Spleen (tissue), 11 donors: ENCODE results near the gene KCTD8. TPM values are rescaled to one million over a fixed set of nuclear protein-coding genes. Genes with fewer than 3 reads are reported as not detected.

Experiments used
- DNase-seq: peaks from one replicate; pipeline ENCODE4 v3.0.0-alpha.2; 2020
- H3K27ac ChIP-seq, 8 donors: fragments of 200-600 bp; sonication (generic) in 7 of 8; 1 replicate in 4 of 8; 2 replicates in 4 of 8; pipeline versions ENCODE4 v1.5.0 to v1.8.0; 2016 to 2021; ENCODE audit warnings: inconsistent platforms in 4 of 8, mild to moderate bottlenecking in 4 of 8, moderate library complexity in 1 of 8
- H3K27me3 ChIP-seq, 7 donors: fragments of 200-600 bp; sonication (generic) in 6 of 7; replicated peaks in 1 of 7; 1 replicate in 4 of 7; 2 replicates in 3 of 7; pipeline versions ENCODE4 v1.5.0 to v1.8.0; 2016 to 2021; ENCODE audit warnings: inconsistent platforms in 3 of 7, mild to moderate bottlenecking in 1 of 7
- H3K36me3 ChIP-seq, 6 donors: fragments of 200-600 bp; sonication (generic) in 5 of 6; 1 replicate in 4 of 6; 2 replicates in 2 of 6; pipeline versions ENCODE4 v1.5.0 to v1.8.0; 2016 to 2021; ENCODE audit warnings: inconsistent platforms in 2 of 6
- H3K4me1 ChIP-seq, 6 donors: fragments of 200-600 bp; sonication (generic) in 5 of 6; 1 replicate in 3 of 6; 2 replicates in 3 of 6; pipeline versions ENCODE4 v1.5.0 to v1.8.0; 2016 to 2021; ENCODE audit warnings: inconsistent platforms in 3 of 6
- H3K4me3 ChIP-seq, 8 donors: fragments of 200-600 bp; sonication (generic) in 7 of 8; 1 replicate in 4 of 8; 2 replicates in 4 of 8; pipeline versions ENCODE4 v1.5.0 to v1.8.0; 2016 to 2021; ENCODE audit warnings: inconsistent platforms in 4 of 8, mild to moderate bottlenecking in 4 of 8, moderate library complexity in 2 of 8
- H3K9me3 ChIP-seq, 8 donors: fragments of 200-600 bp; sonication (generic) in 7 of 8; 1 replicate in 4 of 8; 2 replicates in 4 of 8; pipeline versions ENCODE4 v1.5.0 to v1.8.0; 2016 to 2021; ENCODE audit warnings: inconsistent platforms in 4 of 8
- CTCF ChIP-seq, 11 experiments: fragments of 200-600 bp in 7 of 11; fragments of 450-650 bp in 4 of 11; sonication (generic) in 4 of 11; IDR thresholded peaks in 8 of 11; conservative IDR thresholded peaks in 3 of 11; 1 replicate in 7 of 11; 2 replicates in 4 of 11; pipeline versions ENCODE4 v1.4.0 to v1.8.0; 2016 to 2021; ENCODE audit warnings: antibody characterized with exemption in 11 of 11, inconsistent platforms in 4 of 11, mild to moderate bottlenecking in 1 of 11
- POLR2A ChIP-seq, 3 donors: fragments of 450-650 bp; IDR thresholded peaks; one replicate each; pipeline ENCODE4 v1.5.1; 2017; ENCODE audit warnings: antibody characterized with exemption in 3 of 3, mild to moderate bottlenecking in 1 of 3
- POLR2AphosphoS5 ChIP-seq, 3 donors: sonication (generic); formaldehyde crosslinking; IDR thresholded peaks; one replicate each; pipeline ENCODE4 v1.5.1; 2017; ENCODE audit warnings: antibody characterized with exemption in 3 of 3
- WGBS, 5 donors: extraction: QIAGEN DNeasy Blood & Tissue Kit in 3 of 5; methylation state at CpG; one replicate each; pipeline versions ENCODE4 v1.1.5 to v1.1.7; 2013 to 2018; 5-methylcytosine and 5-hydroxymethylcytosine counted together
- intact Hi-C: fragments of 100-400 bp; cut with DNase I; formaldehyde crosslinking; loops from one replicate; pipeline ENCODE4 v1.15.0; 2023; ENCODE audit warnings: low total_unique reads
- polyA plus RNA-seq, 3 donors: library from polyadenylated mRNA; stranded (reverse); fragments of 200-250 nt; gene quantifications; one replicate each; pipeline ENCODE4 v1.2.1, GENCODE V29; 2013
- total RNA-seq, 7 donors: library from RNA; depleted of rRNA in 3 of 7; stranded (reverse); fragments of >200 nt in 3 of 7; fragmentation: NEBNext Ultra II Directional in 4 of 7; extraction: Animal tissue kit (Norgen Biotek cat#: 25700) in 4 of 7; gene quantifications; one replicate each; pipeline versions ENCODE4 v1.1.0 to v1.2.1, GENCODE V29; 2016 to 2021
- donor health status: healthy with polysubstance abuse.
- donor health status: DM: no; HTN: no; CAD: no; lungs with moderate emphysema.
- donor health status: DM: no; HTN: no; CAD: no.
- donor health status: Bipolar disorder and iron deficiency.
- donor health status: healthy.
- donor health status: DM: no; HTN: no; CAD: no.
- donor health status: DM: yes; HTN: yes; CAD: no.

Gene KCTD8
- total and polyA plus RNA-seq, 10 donors = 0.30 TPM; not detected in 9

- Histone ChIP-seq H3K27ac (no peak overlapping the region), H3K27me3 (no peaks in the 10 kb centered on the region), H3K4me3 (no peak overlapping the region), H3K9me3 (no peaks in the 10 kb centered on the region), H3K4me1 (no peaks in the 10 kb centered on the region), H3K36me3 (no peaks in the 10 kb centered on the region)
- intact Hi-C loops = no loop called here
- DNase-seq = no peak
- no peak for TF ChIP-seq CTCF (IDR thresholded peaks at IDR 0.05 in 8 of 11, conservative IDR thresholded peaks at IDR 0.05 in 3 of 11)
- TF ChIP-seq POLR2A (IDR thresholded peaks at IDR 0.05) = no peak
- no peak for TF ChIP-seq POLR2AphosphoS5 (IDR thresholded peaks at IDR 0.05)
- 52 to 74% (median 55%) methylated on average over 2 of the region's 2 CpGs for WGBS, 5 donors
These were observed 121.9 kb downstream of the KCTD8 start for GRCh38 chr4:44326741-44327140.

GRCh38 chr4:44320833-44321232 lies 127.8 kb downstream of the KCTD8 start:
- H3K36me3 ChIP-seq = no peaks in the 10 kb centered on the region
- 24 to 63% (median 41%) methylated on average over 2 of the region's 2 CpGs for WGBS, 5 donors
- no peak for DNase-seq

GRCh38 chr4:44319129-44319528 lies 129.5 kb downstream of the KCTD8 start:
- Histone ChIP-seq H3K4me3 (no peak overlapping the region), H3K36me3 (no peaks in the 10 kb centered on the region), H3K9me3 (no peaks in the 10 kb centered on the region), H3K4me1 (no peaks in the 10 kb centered on the region), H3K27ac (no peak overlapping the region), H3K27me3 (no peaks in the 10 kb centered on the region)
- 73 to 89% (median 84%) methylated on average over 3 of the region's 3 CpGs for WGBS, 5 donors
- intact Hi-C loops = no loop called here
- no peak for TF ChIP-seq POLR2A (IDR thresholded peaks at IDR 0.05)
- TF ChIP-seq CTCF (IDR thresholded peaks at IDR 0.05 in 8 of 11, conservative IDR thresholded peaks at IDR 0.05 in 3 of 11) = no peak
- TF ChIP-seq POLR2AphosphoS5 (IDR thresholded peaks at IDR 0.05) = no peak
- DNase-seq = no peak

More at GRCh38 chr4:44320833-44321232, 127.8 kb downstream of the KCTD8 start:
- Histone ChIP-seq H3K9me3 (no peaks in the 10 kb centered on the region), H3K27ac (no peak overlapping the region), H3K4me1 (no peaks in the 10 kb centered on the region), H3K27me3 (no peaks in the 10 kb centered on the region), H3K4me3 (no peak overlapping the region)
- intact Hi-C loops = no loop called here
- TF ChIP-seq POLR2A (IDR thresholded peaks at IDR 0.05) = no peak
- no peak for TF ChIP-seq POLR2AphosphoS5 (IDR thresholded peaks at IDR 0.05)
- no peak for TF ChIP-seq CTCF (IDR thresholded peaks at IDR 0.05 in 8 of 11, conservative IDR thresholded peaks at IDR 0.05 in 3 of 11)

- no peaks in the 10 kb centered on the region for H3K9me3 ChIP-seq
- H3K4me3 ChIP-seq = no peak overlapping the region
- no peaks in the 10 kb centered on the region for H3K36me3 ChIP-seq
- 75 to 90% (median 81%) methylated on average over 1 of the region's 1 CpG for WGBS, 5 donors
- no peak for TF ChIP-seq POLR2A (IDR thresholded peaks at IDR 0.05)
- TF ChIP-seq POLR2AphosphoS5 (IDR thresholded peaks at IDR 0.05) = no peak
- no peak for TF ChIP-seq CTCF (IDR thresholded peaks at IDR 0.05 in 8 of 11, conservative IDR thresholded peaks at IDR 0.05 in 3 of 11)
- no peaks in the 10 kb centered on the region for H3K27me3 ChIP-seq
- no peak for DNase-seq
- intact Hi-C loops = no loop called here
- no peaks in the 10 kb centered on the region for H3K4me1 ChIP-seq
- H3K27ac ChIP-seq = no peak overlapping the region
These were observed 134.9 kb downstream of the KCTD8 start for GRCh38 chr4:44313702-44314101.
